MM.1S (cell line): Measurements from ENCODE around the gene MMP7.

ENCODE experiments used
- DNase-seq: peaks from one replicate; pipeline ENCODE4 v3.0.0-alpha.2; 2015
- H2AFZ ChIP-seq: fragments of 300-600 bp; sonication (generic); 2 replicates; pipeline ENCODE4 v1.6.0; 2016; ENCODE audit warnings: antibody characterized with exemption, low read length
- H3F3A ChIP-seq: fragments of 300-600 bp; sonication (generic); 2 replicates; pipeline ENCODE4 v1.6.1; 2016; ENCODE audit warnings: mild to moderate bottlenecking, antibody characterized with exemption, low read length, moderate library complexity, mixed read lengths; ENCODE audit not compliant: insufficient read depth
- H3K27ac ChIP-seq: fragments of 300-600 bp; sonication (generic); 2 replicates; pipeline ENCODE4 v1.5.1; 2016; ENCODE audit warnings: mild to moderate bottlenecking, low read length
- H3K27me3 ChIP-seq: fragments of 300-600 bp; sonication (generic); replicated peaks from 2 replicates; pipeline ENCODE4 v1.6.0; 2016; ENCODE audit warnings: low read length; ENCODE audit not compliant: insufficient read depth
- H3K36me3 ChIP-seq: fragments of 300-600 bp; sonication (generic); replicated peaks from 2 replicates; pipeline ENCODE4 v1.6.1; 2016; ENCODE audit warnings: mild to moderate bottlenecking, low read length, mixed read lengths; ENCODE audit not compliant: insufficient read depth
- H3K4me1 ChIP-seq: fragments of 300-600 bp; sonication (generic); 2 replicates; pipeline ENCODE4 v1.6.1; 2016; ENCODE audit warnings: low read length, mixed read lengths
- H3K4me2 ChIP-seq: fragments of 300-600 bp; sonication (generic); 2 replicates; pipeline ENCODE4 v1.6.0; 2016; ENCODE audit warnings: low read depth, low read length
- H3K4me3 ChIP-seq: fragments of 300-600 bp; sonication (generic); 2 replicates; pipeline ENCODE4 v1.5.1; 2016; ENCODE audit warnings: low read length, mixed read lengths
- H3K79me2 ChIP-seq: fragments of 300-600 bp; sonication (generic); 2 replicates; pipeline ENCODE4 v1.6.1; 2016; ENCODE audit warnings: mixed run types, low read length, mixed read lengths
- H3K9ac ChIP-seq: fragments of 300-600 bp; sonication (generic); 2 replicates; pipeline ENCODE4 v1.6.1; 2016; ENCODE audit warnings: low read length, mixed read lengths
- H3K9me2 ChIP-seq: fragments of 300-600 bp; sonication (generic); replicated peaks from 2 replicates; pipeline ENCODE4 v1.6.1; 2016; ENCODE audit warnings: mild to moderate bottlenecking, low read length, mixed read lengths; ENCODE audit not compliant: insufficient read depth
- H3K9me3 ChIP-seq: fragments of 300-600 bp; sonication (generic); replicated peaks from 2 replicates; pipeline ENCODE4 v1.6.1; 2016; ENCODE audit warnings: mild to moderate bottlenecking, low read length, mixed read lengths; ENCODE audit not compliant: insufficient read depth
- H4K20me1 ChIP-seq: fragments of 300-600 bp; sonication (generic); 2 replicates; pipeline ENCODE4 v1.6.1; 2016; ENCODE audit warnings: mild to moderate bottlenecking, low read length, moderate library complexity, mixed read lengths; ENCODE audit not compliant: insufficient read depth
- CTCF ChIP-seq: fragments of 300-600 bp; sonication (generic); IDR thresholded peaks from 2 replicates; pipeline ENCODE4 v1.5.1; 2016; ENCODE audit warnings: antibody characterized with exemption, low read length, mixed read lengths
- EZH2 ChIP-seq: fragments of 300-600 bp; sonication (generic); optimal IDR thresholded peaks from 2 replicates; pipeline ENCODE3; 2017; ENCODE audit warnings: low read depth, mild to moderate bottlenecking, antibody characterized with exemption, low read length, mixed read lengths
- EZH2phosphoT487 ChIP-seq: fragments of 300-600 bp; sonication (generic); IDR thresholded peaks from 2 replicates; pipeline ENCODE4 v1.6.1; 2018; ENCODE audit warnings: antibody characterized with exemption, low read length

Gene MMP7

GRCh38 chr11:102488208-102488607 lies 42.3 kb downstream of the MMP7 start:
- peak overlapping the region; percentile 0; the same call in 1 of the 2 replicates for H3K27ac ChIP-seq
- peaks cover 20% of the 10 kb centered on the region for H3K4me1 ChIP-seq
- H3K9ac ChIP-seq = no peak overlapping the region
- H4K20me1 ChIP-seq = no peaks in the 10 kb centered on the region
- peak; percentile 56 for DNase-seq
- no peak overlapping the region for H2AFZ ChIP-seq
- H3K79me2 ChIP-seq = no peaks in the 10 kb centered on the region
- H3K36me3 ChIP-seq = no peaks in the 10 kb centered on the region
- H3K4me2 ChIP-seq = no peak overlapping the region
- H3K27me3 ChIP-seq = no peaks in the 10 kb centered on the region
- no peaks in the 10 kb centered on the region for H3K9me3 ChIP-seq
- no peak overlapping the region for H3K4me3 ChIP-seq
- no peaks in the 10 kb centered on the region for H3F3A ChIP-seq
- H3K9me2 ChIP-seq = no peaks in the 10 kb centered on the region
- TF ChIP-seq EZH2phosphoT487 = no peak
- no peak for TF ChIP-seq CTCF
- no peak for TF ChIP-seq EZH2

DNA sequence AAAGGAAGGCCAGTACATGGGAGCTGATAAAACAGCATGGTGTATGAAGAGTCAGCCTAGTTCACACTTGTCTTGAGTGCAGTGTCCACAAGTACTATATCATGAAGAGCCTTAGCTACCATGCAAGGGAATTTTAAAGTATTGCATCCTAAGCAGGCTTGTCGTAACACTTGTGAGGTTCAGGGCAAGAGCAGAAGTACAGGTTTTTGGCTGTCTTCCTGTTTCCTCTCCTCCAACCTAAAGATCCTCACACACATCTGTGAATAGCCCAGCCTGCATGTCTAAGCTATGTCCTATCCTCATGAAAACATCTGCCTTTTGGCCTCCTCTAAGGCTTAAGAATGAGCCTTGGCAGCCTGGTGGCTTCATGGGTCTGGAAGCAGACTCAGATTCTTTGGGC lies 43.3 kb downstream of the MMP7 start:
- H3K36me3 ChIP-seq = no peaks in the 10 kb centered on the region
- DNase-seq = no peak
- peaks cover 20% of the 10 kb centered on the region for H3K4me1 ChIP-seq
- H4K20me1 ChIP-seq = no peaks in the 10 kb centered on the region
- no peak overlapping the region for H3K27ac ChIP-seq
- H3K9me3 ChIP-seq = no peaks in the 10 kb centered on the region
- H2AFZ ChIP-seq = no peak overlapping the region
- TF ChIP-seq EZH2phosphoT487 (no peak), CTCF (no peak), EZH2 (no peak)
- H3K9me2 ChIP-seq = no peaks in the 10 kb centered on the region
- H3K79me2 ChIP-seq = no peaks in the 10 kb centered on the region
- H3F3A ChIP-seq = no peaks in the 10 kb centered on the region
- H3K27me3 ChIP-seq = no peaks in the 10 kb centered on the region
- H3K9ac ChIP-seq = no peak overlapping the region
- no peak overlapping the region for H3K4me3 ChIP-seq
- H3K4me2 ChIP-seq = no peak overlapping the region

DNA sequence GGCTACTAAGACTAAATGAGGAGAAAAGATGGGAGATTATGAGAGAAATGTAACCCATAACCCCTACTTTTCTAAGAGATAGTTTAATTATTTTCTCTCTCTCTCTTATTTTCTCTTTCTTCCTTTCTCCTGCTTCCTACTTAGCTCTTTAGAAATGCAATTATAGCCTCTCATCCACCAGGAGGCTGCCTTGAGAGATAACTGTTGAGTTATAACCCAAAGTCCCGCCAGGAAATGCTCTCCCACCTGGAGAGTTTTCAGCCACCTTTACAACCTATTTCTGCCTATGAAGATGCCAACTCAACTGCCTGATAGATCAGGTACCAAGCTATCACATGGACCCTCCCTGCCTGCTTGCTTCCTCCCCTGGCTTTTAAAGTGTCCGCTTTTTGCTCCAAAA lies 44.0 kb downstream of the MMP7 start:
- Histone ChIP-seq H3K36me3 (no peaks in the 10 kb centered on the region), H3K4me2 (no peak overlapping the region), H3K4me3 (no peak overlapping the region), H3K79me2 (no peaks in the 10 kb centered on the region), H3K4me1 (peaks cover 20% of the 10 kb centered on the region), H3K27ac (no peak overlapping the region), H3F3A (no peaks in the 10 kb centered on the region), H4K20me1 (no peaks in the 10 kb centered on the region), H3K9me2 (no peaks in the 10 kb centered on the region), H2AFZ (no peak overlapping the region), H3K9ac (no peak overlapping the region), H3K27me3 (no peaks in the 10 kb centered on the region), H3K9me3 (no peaks in the 10 kb centered on the region)
- no peak for DNase-seq
- TF ChIP-seq CTCF (no peak), EZH2phosphoT487 (no peak)
